ENCODE results near the gene PRRG2. TPM values are rescaled to one million over a fixed set of nuclear protein-coding genes. Genes with fewer than 3 reads are reported as not detected.

PRRG2 gene
- total and polyA plus RNA-seq, 9 of the 15 experiments (the other 6 are each of a cell fraction or from before 2014, with no cell fraction given) = 0.06 to 1.1 (median 0.33) TPM

DNA sequence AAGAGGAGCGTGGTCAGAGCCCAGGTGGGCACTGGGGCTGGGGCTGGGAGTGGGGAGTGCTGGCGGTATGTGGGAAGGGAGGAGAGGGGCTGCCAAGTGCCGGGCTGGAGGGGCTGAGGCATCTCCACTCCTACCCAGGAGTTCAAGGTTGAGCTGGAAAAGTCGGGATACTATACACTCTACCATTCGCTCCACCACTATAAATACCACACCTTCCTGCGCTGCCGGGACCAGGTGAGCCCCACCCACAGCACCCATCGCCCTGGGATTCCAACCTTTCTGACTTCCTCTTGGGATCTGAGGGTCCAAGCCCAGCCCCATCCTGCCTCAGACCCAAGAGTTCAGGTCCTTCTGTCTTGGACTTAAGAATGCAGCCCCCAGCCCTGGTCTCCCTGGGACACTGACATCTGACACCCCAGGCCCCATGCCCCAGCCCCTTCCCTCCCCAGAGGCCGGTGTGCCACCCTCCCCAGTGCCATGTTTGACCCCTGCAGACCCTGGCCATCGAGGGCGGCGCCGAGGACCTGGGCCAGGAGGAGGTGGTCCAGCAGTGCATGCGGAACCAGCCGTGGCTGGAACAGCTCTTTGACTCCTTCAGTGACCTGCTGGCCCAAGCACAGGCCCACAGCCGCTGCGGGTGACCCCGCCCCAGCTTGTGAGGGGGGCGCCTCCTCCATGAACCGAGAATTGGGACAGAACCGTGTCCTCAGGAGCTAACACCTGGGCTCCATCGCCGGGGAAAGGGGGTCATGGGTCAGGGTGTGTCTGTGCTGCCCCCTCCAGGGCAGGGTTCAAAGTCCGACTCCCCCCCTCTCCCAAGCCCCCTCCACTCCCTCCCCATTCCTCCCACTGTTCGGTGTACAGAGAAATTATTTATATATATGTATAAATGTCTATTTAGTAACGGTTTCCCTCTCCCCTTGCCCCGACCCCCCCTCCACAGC, 44.1 kb downstream of the PRRG2 start:
- no peaks in the 10 kb centered on the region for H3K9me3 ChIP-seq (replicated peaks; ENCODE audit: control insufficient read depth, insufficient read depth, low read depth, low read length)
- no peaks in the 10 kb centered on the region for H3K79me2 ChIP-seq (ENCODE audit: control insufficient read depth, insufficient read depth, low read length)
- H3K27ac ChIP-seq (ENCODE audit: extremely low read depth, low read depth, low read length) = no peak overlapping the region
- WGBS (ENCODE audit: insufficient coverage, low coverage, missing lambda C conversion rate) = 86% methylated on average over 10 of the region's 27 CpGs
- H2AFZ ChIP-seq (ENCODE audit: low read depth, low read length) = no peak overlapping the region
- no peak overlapping the region for H3K4me2 ChIP-seq (ENCODE audit: insufficient read depth, low read length)
- ChIA-PET POLR2A (interaction anchor here (0.7 kb wide), 1 partner anchor 156 kb away, joined by 4 read pairs; no protein-coding TSS in a partner anchor), CTCF (ENCODE audit: low intra/inter-chr PET ratio) (no interaction called here)
- H4K20me1 ChIP-seq (replicated peaks; ENCODE audit: control insufficient read depth, insufficient read depth, low read length) = no peaks in the 10 kb centered on the region
- TF ChIP-seq PHF20 (IDR thresholded peaks at IDR 0.05; ENCODE audit: partially characterized antibody) = no peak
- TF ChIP-seq, protein P1, sequence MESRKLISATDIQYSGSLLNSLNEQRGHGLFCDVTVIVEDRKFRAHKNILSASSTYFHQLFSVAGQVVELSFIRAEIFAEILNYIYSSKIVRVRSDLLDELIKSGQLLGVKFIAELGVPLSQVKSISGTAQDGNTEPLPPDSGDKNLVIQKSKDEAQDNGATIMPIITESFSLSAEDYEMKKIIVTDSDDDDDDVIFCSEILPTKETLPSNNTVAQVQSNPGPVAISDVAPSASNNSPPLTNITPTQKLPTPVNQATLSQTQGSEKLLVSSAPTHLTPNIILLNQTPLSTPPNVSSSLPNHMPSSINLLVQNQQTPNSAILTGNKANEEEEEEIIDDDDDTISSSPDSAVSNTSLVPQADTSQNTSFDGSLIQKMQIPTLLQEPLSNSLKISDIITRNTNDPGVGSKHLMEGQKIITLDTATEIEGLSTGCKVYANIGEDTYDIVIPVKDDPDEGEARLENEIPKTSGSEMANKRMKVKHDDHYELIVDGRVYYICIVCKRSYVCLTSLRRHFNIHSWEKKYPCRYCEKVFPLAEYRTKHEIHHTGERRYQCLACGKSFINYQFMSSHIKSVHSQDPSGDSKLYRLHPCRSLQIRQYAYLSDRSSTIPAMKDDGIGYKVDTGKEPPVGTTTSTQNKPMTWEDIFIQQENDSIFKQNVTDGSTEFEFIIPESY (CRISPR knock-in tag; IDR thresholded peaks at IDR 0.05) = no peak
- no peak for TF ChIP-seq ESRRA (IDR thresholded peaks at IDR 0.05; ENCODE audit: borderline replicate concordance, low read depth)
- TF ChIP-seq FUS (optimal IDR thresholded peaks at IDR 0.05; ENCODE audit: low read depth, low read length) = no peak
- 0 out of 2 replicates have a peak, but pooled peaks have one; percentile 16 for TF ChIP-seq POLR2G (IDR thresholded peaks at IDR 0.05; ENCODE audit: low read depth, low read length)
- TF ChIP-seq YY1 (IDR thresholded peaks at IDR 0.05; ENCODE audit: borderline replicate concordance in 1 of 3, control insufficient read depth in 1 of 3, extremely low read depth in 1 of 3, insufficient read depth in 3 of 3, insufficient read length in 1 of 3, insufficient replicate concordance in 2 of 3, low read depth in 1 of 3, low read length in 2 of 3) = no peak
- TF ChIP-seq JUND (IDR thresholded peaks at IDR 0.05; ENCODE audit: borderline replicate concordance, low read depth, low read length) = no peak
- no peak for TF ChIP-seq JUND (tag; IDR thresholded peaks at IDR 0.05; ENCODE audit: borderline replicate concordance, low read depth, low read length)
- no peak for TF ChIP-seq SNIP1 (IDR thresholded peaks at IDR 0.05; ENCODE audit: low read depth)
- H3K4me3 ChIP-seq = no peak overlapping the region
- peak overlapping the region in 1 of 2 experiments; percentile 64; a peak in 2 of 4 replicates for H3K9ac ChIP-seq (ENCODE audit: insufficient read depth in 1 of 2, low read depth in 2 of 2, low read length in 2 of 2)
- intact Hi-C loops (cut with micrococcal nuclease) = no loop called here
- no TSS peak for BruUV-seq (replicated peaks)
- H3K27me3 ChIP-seq (ENCODE audit: control insufficient read depth in 2 of 2, insufficient read depth in 2 of 2, low read length in 2 of 2) = no peaks in the 10 kb centered on the region
- DNase-seq (ENCODE audit: extremely low read depth in 1 of 4, low spot score in 3 of 4) = no peak
- H3K4me1 ChIP-seq (replicated peaks in 1 of 2; ENCODE audit: control insufficient read depth in 2 of 2, insufficient read depth in 2 of 2, low read length in 2 of 2) = peaks cover 0 to 13% of the 10 kb centered on the region in 2 experiments; a peak in 2 of 5 replicates
- in situ Hi-C loops (cut with MboI) = no loop called here
- FAIRE-seq = no peak
- peaks cover 39% of the 10 kb centered on the region; the same call in 1 of the 3 replicates for H3K36me3 ChIP-seq (ENCODE audit: control insufficient read depth, insufficient read depth, low read length)
- peak; percentile 53; the same call in 2 of the 3 replicates for ATAC-seq
- H3K9me1 ChIP-seq (ENCODE audit: control insufficient read depth, insufficient read depth, low read length) = no peaks in the 10 kb centered on the region
